ENCODE data around the gene ST3GAL4. TPM values are rescaled to one million over a fixed set of nuclear protein-coding genes. Genes with fewer than 3 reads are reported as not detected.

The ST3GAL4 gene
- total RNA-seq, 1 donor from 2014 or later: 15.6 TPM

GRCh38 chr11:126444072-126444471 lies 88.6 kb downstream of the ST3GAL4 start:
- no peak overlapping the region for H3K4me3 Mint-ChIP-seq
- no peak for TF ChIP-seq CTCF (IDR thresholded peaks at IDR 0.05; ENCODE audit: unreplicated experiment)
- no peak overlapping the region for H3K27ac Mint-ChIP-seq
- DNase-seq (ENCODE audit: low spot score in 2 of 2, unreplicated experiment in 2 of 2): no peak
- H3K4me1 Mint-ChIP-seq: peaks cover 8% of the 10 kb centered on the region
- H3K9me3 Mint-ChIP-seq: no peaks in the 10 kb centered on the region
- H3K27me3 Mint-ChIP-seq (ENCODE audit: low read depth): peaks cover 75% of the 10 kb centered on the region
- H3K36me3 Mint-ChIP-seq: no peaks in the 10 kb centered on the region

GRCh38 chr11:126446581-126446980 lies 91.1 kb downstream of the ST3GAL4 start:
- Mint-ChIP-seq H3K27me3 (ENCODE audit: low read depth) (peaks cover 72% of the 10 kb centered on the region), H3K4me3 (no peak overlapping the region), H3K36me3 (no peaks in the 10 kb centered on the region), H3K9me3 (no peaks in the 10 kb centered on the region), H3K27ac (no peak overlapping the region), H3K4me1 (peaks cover 9% of the 10 kb centered on the region)
- DNase-seq (ENCODE audit: low spot score in 2 of 2, unreplicated experiment in 2 of 2): no peak
- no peak for TF ChIP-seq CTCF (IDR thresholded peaks at IDR 0.05; ENCODE audit: unreplicated experiment)

- H3K4me3 Mint-ChIP-seq: no peak overlapping the region
- no peak for DNase-seq (ENCODE audit: low spot score in 2 of 2, unreplicated experiment in 2 of 2)
- no peaks in the 10 kb centered on the region for H3K36me3 Mint-ChIP-seq
- H3K4me1 Mint-ChIP-seq: peaks cover 30% of the 10 kb centered on the region
- no peak for TF ChIP-seq CTCF (IDR thresholded peaks at IDR 0.05; ENCODE audit: unreplicated experiment)
- H3K27me3 Mint-ChIP-seq (ENCODE audit: low read depth): peaks cover 52% of the 10 kb centered on the region
- no peaks in the 10 kb centered on the region for H3K9me3 Mint-ChIP-seq
- H3K27ac Mint-ChIP-seq: no peak overlapping the region
Observed at GRCh38 chr11:126450198-126450597, 94.7 kb downstream of the ST3GAL4 start.

GRCh38 chr11:126450806-126451205 lies 95.3 kb downstream of the ST3GAL4 start:
- H3K4me3 Mint-ChIP-seq: no peak overlapping the region
- peaks cover 47% of the 10 kb centered on the region for H3K27me3 Mint-ChIP-seq (ENCODE audit: low read depth)
- no peak overlapping the region for H3K27ac Mint-ChIP-seq
- no peak for DNase-seq (ENCODE audit: low spot score in 2 of 2, unreplicated experiment in 2 of 2)
- TF ChIP-seq CTCF (IDR thresholded peaks at IDR 0.05; ENCODE audit: unreplicated experiment): no peak
- H3K4me1 Mint-ChIP-seq: peaks cover 30% of the 10 kb centered on the region
- H3K36me3 Mint-ChIP-seq: no peaks in the 10 kb centered on the region
- no peaks in the 10 kb centered on the region for H3K9me3 Mint-ChIP-seq

GRCh38 chr11:126451211-126451802 lies 95.8 kb downstream of the ST3GAL4 start:
- no peak overlapping the region for H3K4me3 Mint-ChIP-seq
- DNase-seq (ENCODE audit: low spot score in 2 of 2, unreplicated experiment in 2 of 2): no peak
- no peak for TF ChIP-seq CTCF (IDR thresholded peaks at IDR 0.05; ENCODE audit: unreplicated experiment)
- H3K27me3 Mint-ChIP-seq (ENCODE audit: low read depth): peaks cover 45% of the 10 kb centered on the region
- no peaks in the 10 kb centered on the region for H3K36me3 Mint-ChIP-seq
- H3K27ac Mint-ChIP-seq: no peak overlapping the region
- H3K4me1 Mint-ChIP-seq: peaks cover 30% of the 10 kb centered on the region
- no peaks in the 10 kb centered on the region for H3K9me3 Mint-ChIP-seq
